Spleen (tissue), 7 donors: Measurements from ENCODE around the gene TMEM53.

Experiments used
- POLR2A ChIP-seq, 3 donors: fragments of 450-650 bp; IDR thresholded peaks; one replicate each; pipeline ENCODE4 v1.5.1; 2017; ENCODE audit warnings: antibody characterized with exemption in 3 of 3, mild to moderate bottlenecking in 1 of 3
- TF ChIP-seq, protein P1 (sequence below), 11 experiments: fragments of 200-600 bp in 7 of 11; fragments of 450-650 bp in 4 of 11; sonication (generic) in 4 of 11; IDR thresholded peaks in 8 of 11; conservative IDR thresholded peaks in 3 of 11; 1 replicate in 7 of 11; 2 replicates in 4 of 11; pipeline versions ENCODE4 v1.4.0 to v1.8.0; 2016 to 2021; ENCODE audit warnings: antibody characterized with exemption in 11 of 11, inconsistent platforms in 4 of 11, mild to moderate bottlenecking in 1 of 11
- donor health status: DM: no; HTN: no; CAD: no; lungs with moderate emphysema.
- donor health status: DM: no; HTN: no; CAD: no.
- donor health status: DM: no; HTN: no; CAD: no.

- TF ChIP-seq, protein P1, sequence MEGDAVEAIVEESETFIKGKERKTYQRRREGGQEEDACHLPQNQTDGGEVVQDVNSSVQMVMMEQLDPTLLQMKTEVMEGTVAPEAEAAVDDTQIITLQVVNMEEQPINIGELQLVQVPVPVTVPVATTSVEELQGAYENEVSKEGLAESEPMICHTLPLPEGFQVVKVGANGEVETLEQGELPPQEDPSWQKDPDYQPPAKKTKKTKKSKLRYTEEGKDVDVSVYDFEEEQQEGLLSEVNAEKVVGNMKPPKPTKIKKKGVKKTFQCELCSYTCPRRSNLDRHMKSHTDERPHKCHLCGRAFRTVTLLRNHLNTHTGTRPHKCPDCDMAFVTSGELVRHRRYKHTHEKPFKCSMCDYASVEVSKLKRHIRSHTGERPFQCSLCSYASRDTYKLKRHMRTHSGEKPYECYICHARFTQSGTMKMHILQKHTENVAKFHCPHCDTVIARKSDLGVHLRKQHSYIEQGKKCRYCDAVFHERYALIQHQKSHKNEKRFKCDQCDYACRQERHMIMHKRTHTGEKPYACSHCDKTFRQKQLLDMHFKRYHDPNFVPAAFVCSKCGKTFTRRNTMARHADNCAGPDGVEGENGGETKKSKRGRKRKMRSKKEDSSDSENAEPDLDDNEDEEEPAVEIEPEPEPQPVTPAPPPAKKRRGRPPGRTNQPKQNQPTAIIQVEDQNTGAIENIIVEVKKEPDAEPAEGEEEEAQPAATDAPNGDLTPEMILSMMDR (IDR thresholded peaks at IDR 0.05 in 8 of 11, conservative IDR thresholded peaks at IDR 0.05 in 3 of 11) = no peak
- no peak for TF ChIP-seq POLR2A (IDR thresholded peaks at IDR 0.05)
Measured at GRCh38 chr1:44713321-44713781, 39.1 kb upstream of the TMEM53 start.
